ENCODE measurements around the gene CCDC91. TPM values are rescaled to one million over a fixed set of nuclear protein-coding genes. Genes with fewer than 3 reads are reported as not detected.

The CCDC91 gene
- total and polyA plus RNA-seq, 4 experiments from 2014 or later = 56.9 to 88.4 (median 70.8) TPM

- H3K4me3 Mint-ChIP-seq = no peak overlapping the region
- no peaks in the 10 kb centered on the region for H3K27me3 Mint-ChIP-seq
- CTCF ChIA-PET (ENCODE audit: partially characterized antibody) = no interaction called here
- DNase-seq = no peak
- Histone ChIP-seq H3K27me3 (ENCODE audit: insufficient read depth, low read length) (no peaks in the 10 kb centered on the region), H3K27ac (ENCODE audit: low read depth, low read length) (no peak overlapping the region), H3K4me1 (ENCODE audit: insufficient read depth, low read length) (no peaks in the 10 kb centered on the region), H3K4me3 (ENCODE audit: low read length in 2 of 2) (no peak overlapping the region), H3K36me3 (ENCODE audit: insufficient read depth, low read length) (peaks cover 3% of the 10 kb centered on the region), H3K9me3 (ENCODE audit: control insufficient read depth in 1 of 2, low read length in 2 of 2) (no peaks in the 10 kb centered on the region)
- H3K27ac Mint-ChIP-seq = peak overlapping the region in 1 of 7 donors; percentile 13
- POLR2A ChIA-PET (ENCODE audit: partially characterized antibody) = no interaction called here
- H3K9me3 Mint-ChIP-seq = peaks cover 0 to 2% (median 0%) of the 10 kb centered on the region in 8 donors
- H3K36me3 Mint-ChIP-seq = peaks cover 74 to 77% of the 10 kb centered on the region in 2 donors
- intact Hi-C loops (cut with micrococcal nuclease) = no loop called here
- peaks cover 0 to 2% (median 0%) of the 10 kb centered on the region in 4 donors for H3K4me1 Mint-ChIP-seq
Measured at GRCh38 chr12:28390761-28391385, 200.6 kb downstream of the CCDC91 start.

DNA sequence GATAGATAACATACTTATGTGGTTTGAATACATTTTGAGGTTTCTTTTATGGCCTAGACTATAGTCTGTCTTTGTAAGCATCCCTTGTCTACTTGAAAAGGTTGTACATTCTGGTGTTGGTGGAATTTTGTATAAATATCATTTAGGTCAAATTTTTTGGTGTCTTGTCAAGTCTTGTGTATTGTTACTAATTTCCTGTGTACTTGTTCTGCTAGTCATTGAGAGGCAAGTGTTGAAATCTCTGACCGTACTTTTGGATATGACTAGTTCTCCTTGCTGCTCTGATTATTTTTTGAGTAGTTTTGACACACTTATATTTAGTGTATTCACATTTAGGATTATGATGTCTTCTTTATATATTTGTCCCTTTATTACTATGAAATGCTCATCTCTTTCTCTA lies 219.6 kb downstream of the CCDC91 start:
- POLR2A ChIA-PET (ENCODE audit: partially characterized antibody) = no interaction called here
- DNase-seq = no peak
- Histone ChIP-seq H3K27ac (ENCODE audit: low read depth, low read length) (no peak overlapping the region), H3K4me3 (ENCODE audit: low read length in 2 of 2) (no peak overlapping the region), H3K4me1 (ENCODE audit: insufficient read depth, low read length) (no peaks in the 10 kb centered on the region), H3K36me3 (ENCODE audit: insufficient read depth, low read length) (no peaks in the 10 kb centered on the region), H3K9me3 (ENCODE audit: control insufficient read depth in 1 of 2, low read length in 2 of 2) (no peaks in the 10 kb centered on the region), H3K27me3 (ENCODE audit: insufficient read depth, low read length) (no peaks in the 10 kb centered on the region)
- H3K4me3 Mint-ChIP-seq = no peak overlapping the region
- peaks cover 0 to 5% (median 1%) of the 10 kb centered on the region in 4 donors for H3K4me1 Mint-ChIP-seq
- intact Hi-C loops (cut with micrococcal nuclease) = no loop called here
- H3K27me3 Mint-ChIP-seq = no peaks in the 10 kb centered on the region
- H3K27ac Mint-ChIP-seq = no peak overlapping the region
- peaks cover 0 to 3% (median 0%) of the 10 kb centered on the region in 8 donors for H3K9me3 Mint-ChIP-seq
- peaks cover 45 to 70% of the 10 kb centered on the region in 2 donors for H3K36me3 Mint-ChIP-seq
- CTCF ChIA-PET (ENCODE audit: partially characterized antibody) = no interaction called here

- intact Hi-C loops (cut with micrococcal nuclease) = no loop called here
- Histone ChIP-seq H3K4me3 (ENCODE audit: low read length in 2 of 2) (no peak overlapping the region), H3K9me3 (ENCODE audit: control insufficient read depth in 1 of 2, low read length in 2 of 2) (no peaks in the 10 kb centered on the region), H3K4me1 (ENCODE audit: insufficient read depth, low read length) (no peaks in the 10 kb centered on the region), H3K27ac (ENCODE audit: low read depth, low read length) (no peak overlapping the region), H3K36me3 (ENCODE audit: insufficient read depth, low read length) (no peaks in the 10 kb centered on the region), H3K27me3 (ENCODE audit: insufficient read depth, low read length) (no peaks in the 10 kb centered on the region)
- Mint-ChIP-seq H3K27ac (no peak overlapping the region), H3K4me1 (peaks cover 0 to 2% (median 0%) of the 10 kb centered on the region in 4 donors), H3K27me3 (no peaks in the 10 kb centered on the region), H3K9me3 (peaks cover 0 to 2% (median 0%) of the 10 kb centered on the region in 8 donors), H3K36me3 (peaks cover 25 to 51% of the 10 kb centered on the region in 2 donors), H3K4me3 (no peak overlapping the region)
- DNase-seq = no peak
- ChIA-PET POLR2A (ENCODE audit: partially characterized antibody) (no interaction called here), CTCF (ENCODE audit: partially characterized antibody) (no interaction called here)
Measured at GRCh38 chr12:28413460-28414109, 223.3 kb downstream of the CCDC91 start.

DNA sequence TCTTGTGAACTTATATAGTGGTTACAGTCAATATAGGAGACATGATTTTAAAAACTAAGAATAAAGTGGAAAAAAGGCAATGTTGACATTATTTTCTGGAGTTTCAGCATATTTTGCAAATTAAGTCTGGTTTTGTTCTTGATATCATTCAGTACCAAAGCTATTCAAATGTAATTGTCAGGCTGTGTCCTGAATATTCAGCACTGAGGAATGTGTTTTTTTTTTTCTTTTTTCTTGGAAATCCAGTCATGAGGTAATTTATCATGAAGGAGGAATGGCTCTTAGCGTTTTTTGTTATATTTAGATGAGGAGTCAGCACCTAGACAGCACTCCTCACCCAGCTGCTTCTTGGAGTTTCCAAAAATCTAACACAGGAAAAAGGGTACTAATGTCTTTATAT lies 225.5 kb downstream of the CCDC91 start:
- Mint-ChIP-seq H3K27me3 (no peaks in the 10 kb centered on the region), H3K36me3 (peaks cover 29 to 62% of the 10 kb centered on the region in 2 donors), H3K4me3 (no peak overlapping the region), H3K27ac (no peak overlapping the region), H3K9me3 (peaks cover 0 to 2% (median 0%) of the 10 kb centered on the region in 8 donors), H3K4me1 (no peaks in the 10 kb centered on the region)
- intact Hi-C loops (cut with micrococcal nuclease) = no loop called here
- Histone ChIP-seq H3K36me3 (ENCODE audit: insufficient read depth, low read length) (no peaks in the 10 kb centered on the region), H3K9me3 (ENCODE audit: control insufficient read depth in 1 of 2, low read length in 2 of 2) (no peaks in the 10 kb centered on the region), H3K4me3 (ENCODE audit: low read length in 2 of 2) (no peak overlapping the region), H3K27ac (ENCODE audit: low read depth, low read length) (no peak overlapping the region), H3K27me3 (ENCODE audit: insufficient read depth, low read length) (no peaks in the 10 kb centered on the region), H3K4me1 (ENCODE audit: insufficient read depth, low read length) (no peaks in the 10 kb centered on the region)
- DNase-seq = no peak
- CTCF ChIA-PET (ENCODE audit: partially characterized antibody) = no interaction called here
- POLR2A ChIA-PET (ENCODE audit: partially characterized antibody) = no interaction called here

DNA sequence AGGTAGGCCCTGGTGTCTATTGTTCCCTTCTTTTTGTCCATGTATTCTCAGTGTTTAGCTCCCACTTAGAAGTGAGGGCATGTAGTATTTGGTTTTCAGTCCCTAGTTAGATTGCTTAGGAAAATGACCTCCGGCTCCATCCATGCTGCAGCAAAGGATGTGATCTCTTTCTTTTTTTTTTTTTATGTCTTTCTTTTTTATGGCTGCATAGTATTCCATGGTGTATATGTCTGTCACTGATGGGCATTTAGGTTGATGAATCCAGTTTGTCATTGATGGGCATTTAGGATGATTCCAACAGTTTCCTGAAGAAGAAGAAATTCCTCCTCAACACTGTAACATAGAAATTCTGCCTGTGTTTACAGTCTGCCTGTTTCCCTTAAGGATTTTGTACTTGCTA lies 231.1 kb downstream of the CCDC91 start:
- intact Hi-C loops (cut with micrococcal nuclease) = no loop called here
- peaks cover 0 to 2% (median 0%) of the 10 kb centered on the region in 8 donors for H3K9me3 Mint-ChIP-seq

DNA sequence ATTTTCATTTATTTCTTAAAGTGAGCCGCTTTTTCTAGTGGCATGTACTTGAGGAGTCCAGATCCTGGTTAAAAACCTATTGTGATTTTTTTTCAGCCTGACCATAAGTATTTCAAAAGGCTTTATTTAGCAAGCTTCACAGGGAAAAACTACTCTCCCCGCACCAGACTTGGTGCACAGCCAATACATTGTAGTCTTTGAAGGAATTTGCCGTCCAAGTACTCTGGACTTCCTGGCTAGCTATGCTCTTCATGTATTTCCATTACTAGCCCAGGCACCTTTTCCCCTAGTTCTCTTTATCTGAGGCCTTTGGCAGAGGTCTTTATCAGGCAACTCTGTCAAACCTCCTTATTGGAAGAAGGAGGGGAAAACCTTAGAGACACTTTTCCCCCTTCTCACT lies 234.7 kb downstream of the CCDC91 start:
- H3K27me3 Mint-ChIP-seq = no peaks in the 10 kb centered on the region
- H3K4me3 ChIP-seq (ENCODE audit: low read length in 2 of 2) = no peak overlapping the region
- CTCF ChIA-PET (ENCODE audit: partially characterized antibody) = no interaction called here
- intact Hi-C loops (cut with micrococcal nuclease) = no loop called here
- no peak overlapping the region for H3K4me3 Mint-ChIP-seq
- H3K36me3 Mint-ChIP-seq = peaks cover 20 to 42% of the 10 kb centered on the region in 2 donors
- H3K27ac Mint-ChIP-seq = no peak overlapping the region
- no peaks in the 10 kb centered on the region for H3K9me3 ChIP-seq (ENCODE audit: control insufficient read depth in 1 of 2, low read length in 2 of 2)
- H3K36me3 ChIP-seq (ENCODE audit: insufficient read depth, low read length) = no peaks in the 10 kb centered on the region
- no peaks in the 10 kb centered on the region for H3K27me3 ChIP-seq (ENCODE audit: insufficient read depth, low read length)
- DNase-seq = no peak
- peaks cover 2 to 6% (median 5%) of the 10 kb centered on the region in 4 donors for H3K4me1 Mint-ChIP-seq
- no peak overlapping the region for H3K27ac ChIP-seq (ENCODE audit: low read depth, low read length)
- POLR2A ChIA-PET (ENCODE audit: partially characterized antibody) = no interaction called here
- H3K4me1 ChIP-seq (ENCODE audit: insufficient read depth, low read length) = no peaks in the 10 kb centered on the region
- H3K9me3 Mint-ChIP-seq = peaks cover 0 to 2% (median 0%) of the 10 kb centered on the region in 8 donors

More for the DNA sequence above, 231.1 kb downstream of the CCDC91 start:
- CTCF ChIA-PET (ENCODE audit: partially characterized antibody) = no interaction called here
- Mint-ChIP-seq H3K4me1 (peaks cover 2 to 5% (median 4%) of the 10 kb centered on the region in 4 donors), H3K36me3 (peaks cover 29 to 53% of the 10 kb centered on the region in 2 donors), H3K27me3 (no peaks in the 10 kb centered on the region), H3K27ac (no peak overlapping the region), H3K4me3 (no peak overlapping the region)
- H3K36me3 ChIP-seq (ENCODE audit: insufficient read depth, low read length) = no peaks in the 10 kb centered on the region
- H3K4me1 ChIP-seq (ENCODE audit: insufficient read depth, low read length) = no peaks in the 10 kb centered on the region
- POLR2A ChIA-PET (ENCODE audit: partially characterized antibody) = no interaction called here
- H3K9me3 ChIP-seq (ENCODE audit: control insufficient read depth in 1 of 2, low read length in 2 of 2) = no peaks in the 10 kb centered on the region
- H3K27ac ChIP-seq (ENCODE audit: low read depth, low read length) = no peak overlapping the region
- H3K27me3 ChIP-seq (ENCODE audit: insufficient read depth, low read length) = no peaks in the 10 kb centered on the region
- no peak overlapping the region for H3K4me3 ChIP-seq (ENCODE audit: low read length in 2 of 2)
- peak in 1 of 5 donors; percentile 14 for DNase-seq

- H3K36me3 ChIP-seq (ENCODE audit: insufficient read depth, low read length) = no peaks in the 10 kb centered on the region
- Mint-ChIP-seq H3K27me3 (no peaks in the 10 kb centered on the region), H3K27ac (no peak overlapping the region), H3K4me1 (peaks cover 2 to 6% (median 5%) of the 10 kb centered on the region in 4 donors), H3K36me3 (peaks cover 19 to 37% of the 10 kb centered on the region in 2 donors), H3K4me3 (no peak overlapping the region), H3K9me3 (peaks cover 0 to 2% (median 0%) of the 10 kb centered on the region in 8 donors)
- H3K4me1 ChIP-seq (ENCODE audit: insufficient read depth, low read length) = no peaks in the 10 kb centered on the region
- H3K27me3 ChIP-seq (ENCODE audit: insufficient read depth, low read length) = no peaks in the 10 kb centered on the region
- H3K27ac ChIP-seq (ENCODE audit: low read depth, low read length) = no peak overlapping the region
- H3K4me3 ChIP-seq (ENCODE audit: low read length in 2 of 2) = no peak overlapping the region
- ChIA-PET POLR2A (ENCODE audit: partially characterized antibody) (no interaction called here), CTCF (ENCODE audit: partially characterized antibody) (no interaction called here)
- no peaks in the 10 kb centered on the region for H3K9me3 ChIP-seq (ENCODE audit: control insufficient read depth in 1 of 2, low read length in 2 of 2)
- no peak for DNase-seq
- intact Hi-C loops (cut with micrococcal nuclease) = no loop called here
Measured at GRCh38 chr12:28425526-28425925, 235.3 kb downstream of the CCDC91 start.
